GM19463 (cell line): Measurements from ENCODE around the gene SLC30A3.

Source experiments
- ATAC-seq: cut with Tn5 transposase; IDR thresholded peaks from one replicate; pipeline ENCODE4 v1.9.1; 2021; ENCODE audit warnings: mild to moderate bottlenecking, moderate library complexity; ENCODE audit not compliant: unreplicated experiment

Gene SLC30A3

DNA sequence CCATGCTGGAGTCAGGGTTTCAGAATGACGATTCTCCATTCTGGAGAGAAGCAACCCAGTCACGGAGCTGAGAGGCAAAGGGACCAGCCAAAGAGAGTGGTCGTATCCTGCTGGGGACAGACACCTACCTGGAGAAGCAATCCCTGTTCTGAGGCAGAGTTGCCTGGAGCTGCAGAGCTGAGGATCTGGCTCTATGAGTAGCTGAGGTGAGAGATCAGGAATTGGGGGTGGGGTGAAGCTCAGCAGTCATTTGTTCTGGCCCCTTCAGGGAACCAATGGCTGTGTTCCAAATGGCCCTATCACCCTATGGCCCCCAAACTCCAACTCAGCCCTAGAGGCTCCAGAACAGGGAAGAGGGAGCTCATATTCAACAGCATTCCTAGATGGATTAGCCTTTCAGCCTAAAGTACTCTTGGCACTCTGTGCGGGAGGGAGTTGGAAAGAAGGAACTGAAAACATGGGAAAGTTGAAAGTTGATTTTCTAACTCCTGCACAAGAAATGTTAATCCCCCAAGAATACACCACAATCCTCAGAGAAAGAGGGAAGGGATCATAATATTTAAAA lies 54.3 kb downstream of the SLC30A3 start:
- no peak for ATAC-seq

DNA sequence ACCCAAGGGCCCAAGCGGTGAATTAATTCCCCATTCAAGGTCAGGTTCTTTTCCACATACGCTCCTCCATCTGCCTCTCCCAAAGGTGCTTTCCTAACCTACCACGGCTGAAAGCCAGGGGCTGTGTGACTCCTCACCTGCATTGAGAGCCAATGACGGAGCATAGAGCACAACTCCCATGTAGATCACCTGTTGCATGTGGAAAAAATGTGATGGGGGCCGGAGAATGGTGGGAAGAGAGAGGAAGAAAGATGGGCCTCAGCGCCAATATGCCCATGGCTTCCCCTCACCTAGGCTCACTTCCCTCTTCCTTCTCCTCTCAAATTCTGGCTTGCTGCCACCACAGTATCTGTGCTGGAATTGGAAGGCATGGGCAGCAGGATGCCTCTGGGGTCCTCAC lies 56.5 kb downstream of the SLC30A3 start:
- ATAC-seq, result no peak

GRCh38 chr2:27205206-27205605 lies 57.6 kb downstream of the SLC30A3 start:
- no peak for ATAC-seq

GRCh38 chr2:27204566-27204965 lies 58.3 kb downstream of the SLC30A3 start:
- no peak for ATAC-seq

- no peak for ATAC-seq
These were observed 59.1 kb downstream of the SLC30A3 start for GRCh38 chr2:27203741-27204140.
